Tibial nerve (tissue), 4 donors: ENCODE results near the gene USP37.

Experiments used
- EP300 ChIP-seq, 2 donors: sonication (generic); formaldehyde crosslinking; IDR thresholded peaks; one replicate each; pipeline ENCODE4 v1.6.1; 2017; ENCODE audit warnings: antibody characterized with exemption in 2 of 2, mild to moderate bottlenecking in 1 of 2
- POLR2A ChIP-seq, 2 donors: fragments of 450-650 bp; IDR thresholded peaks; one replicate each; pipeline ENCODE4 v1.6.1; 2017; ENCODE audit warnings: antibody characterized with exemption in 2 of 2, mild to moderate bottlenecking in 2 of 2, moderate library complexity in 2 of 2
- TF ChIP-seq, protein P1 (sequence below), 5 experiments: fragments of 200-600 bp in 3 of 5; fragments of 450-650 bp in 2 of 5; sonication (generic) in 3 of 5; IDR thresholded peaks; one replicate each; pipeline ENCODE4 v1.5.1; 2016 to 2019; ENCODE audit warnings: antibody characterized with exemption in 5 of 5, mild to moderate bottlenecking in 3 of 5, moderate library complexity in 2 of 5

DNA sequence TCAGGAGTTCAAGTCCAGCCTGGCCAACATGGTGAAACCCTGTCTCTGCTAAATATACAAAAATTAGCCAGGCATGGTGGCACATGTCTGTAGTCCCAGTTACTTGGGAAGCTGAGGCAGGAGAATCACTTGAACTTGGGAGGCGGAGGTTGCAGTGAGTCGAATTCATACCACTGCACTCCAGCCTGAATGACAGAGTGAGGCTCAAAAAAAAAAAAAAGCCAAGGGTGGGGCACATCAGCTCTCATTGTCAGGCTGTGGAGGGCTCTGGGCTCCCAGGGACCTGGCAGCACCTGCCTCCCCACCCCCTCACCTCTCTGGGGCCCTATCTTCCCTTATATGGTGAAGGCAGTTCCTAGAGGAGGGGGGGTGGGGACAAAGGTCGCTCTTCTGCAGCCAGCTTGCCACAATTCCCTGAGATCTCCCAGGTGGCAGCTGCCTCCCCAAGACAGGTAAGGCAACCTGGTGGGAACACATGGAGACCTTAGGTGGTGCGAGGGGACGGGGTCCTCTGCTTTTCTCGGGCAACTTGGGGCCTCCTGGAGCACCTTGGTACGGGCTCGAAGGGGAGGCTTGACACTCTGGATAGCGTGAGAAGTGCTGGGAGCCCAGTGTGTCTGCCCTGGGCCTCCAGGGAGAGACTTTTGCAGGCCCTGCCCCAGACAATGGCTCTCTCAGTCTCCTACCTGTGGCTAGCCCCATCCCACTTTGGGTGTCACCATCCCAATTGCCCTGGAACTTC is 149.3 kb downstream of the USP37 start, which contains the start of gene VIL1:
- TF ChIP-seq, protein P1, sequence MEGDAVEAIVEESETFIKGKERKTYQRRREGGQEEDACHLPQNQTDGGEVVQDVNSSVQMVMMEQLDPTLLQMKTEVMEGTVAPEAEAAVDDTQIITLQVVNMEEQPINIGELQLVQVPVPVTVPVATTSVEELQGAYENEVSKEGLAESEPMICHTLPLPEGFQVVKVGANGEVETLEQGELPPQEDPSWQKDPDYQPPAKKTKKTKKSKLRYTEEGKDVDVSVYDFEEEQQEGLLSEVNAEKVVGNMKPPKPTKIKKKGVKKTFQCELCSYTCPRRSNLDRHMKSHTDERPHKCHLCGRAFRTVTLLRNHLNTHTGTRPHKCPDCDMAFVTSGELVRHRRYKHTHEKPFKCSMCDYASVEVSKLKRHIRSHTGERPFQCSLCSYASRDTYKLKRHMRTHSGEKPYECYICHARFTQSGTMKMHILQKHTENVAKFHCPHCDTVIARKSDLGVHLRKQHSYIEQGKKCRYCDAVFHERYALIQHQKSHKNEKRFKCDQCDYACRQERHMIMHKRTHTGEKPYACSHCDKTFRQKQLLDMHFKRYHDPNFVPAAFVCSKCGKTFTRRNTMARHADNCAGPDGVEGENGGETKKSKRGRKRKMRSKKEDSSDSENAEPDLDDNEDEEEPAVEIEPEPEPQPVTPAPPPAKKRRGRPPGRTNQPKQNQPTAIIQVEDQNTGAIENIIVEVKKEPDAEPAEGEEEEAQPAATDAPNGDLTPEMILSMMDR (IDR thresholded peaks at IDR 0.05) = no peak
- TF ChIP-seq POLR2A (IDR thresholded peaks at IDR 0.05) (no peak), EP300 (IDR thresholded peaks at IDR 0.05) (no peak)
